ENCODE data around the gene B4GALNT3.

B4GALNT3 gene

GRCh38 chr12:467591-467990, 7.9 kb downstream of the B4GALNT3 start:
- DNase-seq (ENCODE audit: low spot score) = no peak
- H3K27ac ChIP-seq = peak overlapping the region in 1 of 2 donors; percentile 76
- no peak for TF ChIP-seq CTCF (IDR thresholded peaks at IDR 0.05)

GRCh38 chr12:468671-469389, 9.1 kb downstream of the B4GALNT3 start:
- no peak overlapping the region for H3K4me3 ChIP-seq
- peak overlapping the region; percentile 4 to 68 for H3K27ac ChIP-seq
- DNase-seq (ENCODE audit: low spot score) = no peak
- TF ChIP-seq CTCF (IDR thresholded peaks at IDR 0.05) = no peak

More at GRCh38 chr12:467591-467990, 7.9 kb downstream of the B4GALNT3 start:
- no peak overlapping the region for H3K4me3 ChIP-seq

- Histone ChIP-seq H3K27ac (no peak overlapping the region), H3K4me3 (no peak overlapping the region)
- TF ChIP-seq CTCF (IDR thresholded peaks at IDR 0.05) = no peak
- peak; percentile 36 for DNase-seq (ENCODE audit: low spot score)
Observed at GRCh38 chr12:470133-470532, 10.4 kb downstream of the B4GALNT3 start.

GRCh38 chr12:473198-473597, 13.5 kb downstream of the B4GALNT3 start:
- Histone ChIP-seq H3K27ac (no peak overlapping the region), H3K4me3 (no peak overlapping the region)
- DNase-seq (ENCODE audit: low spot score) = peak; percentile 49
- TF ChIP-seq CTCF (IDR thresholded peaks at IDR 0.05) = no peak

GRCh38 chr12:473863-474577, 14.3 kb downstream of the B4GALNT3 start:
- no peak overlapping the region for H3K4me3 ChIP-seq
- DNase-seq (ENCODE audit: low spot score) = peak; percentile 16
- no peak overlapping the region for H3K27ac ChIP-seq
- no peak for TF ChIP-seq CTCF (IDR thresholded peaks at IDR 0.05)

GRCh38 chr12:475286-475685, 15.5 kb downstream of the B4GALNT3 start:
- Histone ChIP-seq H3K27ac (no peak overlapping the region), H3K4me3 (no peak overlapping the region)
- peak; percentile 45 for DNase-seq (ENCODE audit: low spot score)
- TF ChIP-seq CTCF (IDR thresholded peaks at IDR 0.05) = no peak

GRCh38 chr12:479161-479560, 19.4 kb downstream of the B4GALNT3 start:
- TF ChIP-seq CTCF (IDR thresholded peaks at IDR 0.05) = no peak
- DNase-seq (ENCODE audit: low spot score) = no peak
- no peak overlapping the region for H3K27ac ChIP-seq
- H3K4me3 ChIP-seq = no peak overlapping the region
